ENCODE measurements around the gene CELA2B. TPM values are rescaled to one million over a fixed set of nuclear protein-coding genes. Genes with fewer than 3 reads are reported as not detected.
"Not testable (repeated sequence)": the region's sequence is repeated elsewhere in the genome, so short reads cannot be mapped to it uniquely, and the experiment has no call there.

The CELA2B gene
- polyA plus RNA-seq, 3 donors: not detected

DNA sequence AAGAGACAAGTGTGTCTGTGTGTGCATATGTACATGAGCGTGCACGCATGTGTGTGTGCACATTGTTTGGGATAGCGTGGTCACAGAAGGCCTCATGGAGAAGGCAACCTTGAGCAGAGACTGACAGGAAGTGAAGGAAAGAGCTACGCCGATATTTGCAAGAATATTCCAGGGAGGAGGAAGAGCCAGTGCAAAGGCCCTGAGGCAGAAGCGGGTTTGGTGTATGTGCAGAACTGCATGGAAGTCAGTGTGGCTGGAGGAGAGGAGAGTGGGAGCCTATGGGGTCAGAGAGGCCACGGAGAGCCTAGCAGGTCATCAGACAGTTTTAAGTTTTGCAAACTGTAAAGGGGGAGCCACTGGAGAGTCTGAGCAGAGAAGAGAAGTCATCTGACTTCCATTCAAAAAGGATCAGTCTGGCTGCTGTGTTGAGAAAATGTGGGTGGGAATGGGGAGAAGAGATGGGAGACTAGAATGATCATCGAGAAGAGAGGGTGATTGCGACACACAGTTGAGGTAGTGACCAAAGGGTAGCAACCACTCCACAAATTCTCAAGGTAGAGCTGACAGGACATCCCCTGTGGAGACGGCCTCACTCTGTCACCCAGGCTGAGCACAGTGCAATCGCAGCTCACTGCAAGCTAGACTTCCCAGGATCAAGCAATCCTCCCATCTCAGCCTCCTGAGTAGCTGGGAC is 3.9 kb downstream of the CELA2B start:
- Histone ChIP-seq H3K36me3 (replicated peaks in 1 of 2; ENCODE audit: control insufficient read depth in 1 of 2, insufficient read depth in 2 of 2, low read length in 2 of 2) (no peaks in the 10 kb centered on the region), H3K79me2 (ENCODE audit: insufficient read depth, low read length) (no peaks in the 10 kb centered on the region), H4K20me1 (ENCODE audit: insufficient read depth, low read length) (no peaks in the 10 kb centered on the region), H3K27ac (ENCODE audit: low read depth in 1 of 2, low read length in 2 of 2) (no peak overlapping the region), H3K27me3 (ENCODE audit: control insufficient read depth in 2 of 2, insufficient read depth in 2 of 2, low read length in 2 of 2) (no peaks in the 10 kb centered on the region), H2AFZ (ENCODE audit: insufficient read depth, low read depth, low read length, poor library complexity, severe bottlenecking) (no peak overlapping the region), H3K4me3 (replicated peaks in 1 of 3; ENCODE audit: low read depth in 2 of 3, low read length in 3 of 3) (no peak overlapping the region), H3K4me1 (ENCODE audit: control insufficient read depth in 1 of 2, insufficient read depth in 2 of 2, low read length in 2 of 2) (no peaks in the 10 kb centered on the region), H3K9me3 (replicated peaks in 1 of 2; ENCODE audit: control insufficient read depth in 1 of 2, insufficient read depth in 1 of 2, low read length in 2 of 2) (no peaks in the 10 kb centered on the region), H3K4me2 (replicated peaks; ENCODE audit: extremely low read depth, low read length, poor library complexity, severe bottlenecking) (no peak overlapping the region), H3K9ac (ENCODE audit: insufficient read depth, low read length, poor library complexity, severe bottlenecking) (no peak overlapping the region)
- intact Hi-C loops (cut with micrococcal nuclease): no loop called here
- Mint-ChIP-seq H3K9me3 (peaks cover 0 to 4% (median 0%) of the 10 kb centered on the region in 7 donors), H3K4me3 (no peak overlapping the region), H3K27ac (peak overlapping the region in 2 of 7 donors; percentile 56 to 58), H3K36me3 (no peaks in the 10 kb centered on the region), H3K4me1 (peaks cover 2% of the 10 kb centered on the region), H3K27me3 (ENCODE audit: low read depth in 3 of 3) (peaks cover 0 to 4% (median 1%) of the 10 kb centered on the region in 3 donors)
- DNase-seq: no peak
- TF ChIP-seq, protein P1, sequence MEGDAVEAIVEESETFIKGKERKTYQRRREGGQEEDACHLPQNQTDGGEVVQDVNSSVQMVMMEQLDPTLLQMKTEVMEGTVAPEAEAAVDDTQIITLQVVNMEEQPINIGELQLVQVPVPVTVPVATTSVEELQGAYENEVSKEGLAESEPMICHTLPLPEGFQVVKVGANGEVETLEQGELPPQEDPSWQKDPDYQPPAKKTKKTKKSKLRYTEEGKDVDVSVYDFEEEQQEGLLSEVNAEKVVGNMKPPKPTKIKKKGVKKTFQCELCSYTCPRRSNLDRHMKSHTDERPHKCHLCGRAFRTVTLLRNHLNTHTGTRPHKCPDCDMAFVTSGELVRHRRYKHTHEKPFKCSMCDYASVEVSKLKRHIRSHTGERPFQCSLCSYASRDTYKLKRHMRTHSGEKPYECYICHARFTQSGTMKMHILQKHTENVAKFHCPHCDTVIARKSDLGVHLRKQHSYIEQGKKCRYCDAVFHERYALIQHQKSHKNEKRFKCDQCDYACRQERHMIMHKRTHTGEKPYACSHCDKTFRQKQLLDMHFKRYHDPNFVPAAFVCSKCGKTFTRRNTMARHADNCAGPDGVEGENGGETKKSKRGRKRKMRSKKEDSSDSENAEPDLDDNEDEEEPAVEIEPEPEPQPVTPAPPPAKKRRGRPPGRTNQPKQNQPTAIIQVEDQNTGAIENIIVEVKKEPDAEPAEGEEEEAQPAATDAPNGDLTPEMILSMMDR (IDR thresholded peaks at IDR 0.05): no peak
- 95% methylated on average over 8 of the region's 11 CpGs for WGBS (ENCODE audit: insufficient coverage)

DNA sequence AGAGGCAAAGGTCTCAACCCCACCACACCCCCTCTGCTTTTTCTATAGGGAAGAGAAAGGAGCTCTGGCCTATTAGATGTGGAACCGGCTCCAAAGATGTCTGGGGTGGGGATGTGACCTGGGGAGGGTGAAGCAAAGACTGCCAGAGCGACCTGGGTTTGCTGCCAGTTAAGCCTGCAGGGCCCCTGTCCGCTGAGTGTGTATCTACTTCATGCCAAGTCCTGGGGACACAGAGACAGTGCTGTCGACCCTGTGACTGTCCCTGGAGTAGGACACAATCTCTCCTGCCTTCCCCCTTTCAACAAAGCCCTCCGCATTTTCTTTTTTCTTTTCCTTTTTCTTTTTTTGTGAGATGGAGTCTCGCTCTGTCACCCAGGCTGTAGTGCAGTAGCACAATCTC is 6.6 kb downstream of the CELA2B start:
- H3K27me3 ChIP-seq (ENCODE audit: control insufficient read depth in 2 of 2, insufficient read depth in 2 of 2, low read length in 2 of 2); H3K9me3 ChIP-seq (replicated peaks in 1 of 2; ENCODE audit: control insufficient read depth in 1 of 2, insufficient read depth in 1 of 2, low read length in 2 of 2); H3K9me3 Mint-ChIP-seq; H3K4me3 ChIP-seq (replicated peaks in 1 of 3; ENCODE audit: low read depth in 2 of 3, low read length in 3 of 3); H3K27me3 Mint-ChIP-seq (ENCODE audit: low read depth in 3 of 3); H3K4me1 ChIP-seq (ENCODE audit: control insufficient read depth in 1 of 2, insufficient read depth in 2 of 2, low read length in 2 of 2); H4K20me1 ChIP-seq (ENCODE audit: insufficient read depth, low read length); H3K4me1 Mint-ChIP-seq; DNase-seq; H3K9ac ChIP-seq (ENCODE audit: insufficient read depth, low read length, poor library complexity, severe bottlenecking); H3K36me3 ChIP-seq (replicated peaks in 1 of 2; ENCODE audit: control insufficient read depth in 1 of 2, insufficient read depth in 2 of 2, low read length in 2 of 2); H3K27ac ChIP-seq (ENCODE audit: low read depth in 1 of 2, low read length in 2 of 2); H3K4me2 ChIP-seq (replicated peaks; ENCODE audit: extremely low read depth, low read length, poor library complexity, severe bottlenecking); H3K79me2 ChIP-seq (ENCODE audit: insufficient read depth, low read length); H3K4me3 Mint-ChIP-seq; intact Hi-C loops (cut with micrococcal nuclease); H2AFZ ChIP-seq (ENCODE audit: insufficient read depth, low read depth, low read length, poor library complexity, severe bottlenecking): not testable (repeated sequence)
- 92% methylated on average over 2 of the region's 6 CpGs for WGBS (ENCODE audit: insufficient coverage)
- H3K27ac Mint-ChIP-seq: peak overlapping the region in 1 of 7 donors; percentile 68
- peaks cover 8 to 12% of the 10 kb centered on the region in 2 donors for H3K36me3 Mint-ChIP-seq

DNA sequence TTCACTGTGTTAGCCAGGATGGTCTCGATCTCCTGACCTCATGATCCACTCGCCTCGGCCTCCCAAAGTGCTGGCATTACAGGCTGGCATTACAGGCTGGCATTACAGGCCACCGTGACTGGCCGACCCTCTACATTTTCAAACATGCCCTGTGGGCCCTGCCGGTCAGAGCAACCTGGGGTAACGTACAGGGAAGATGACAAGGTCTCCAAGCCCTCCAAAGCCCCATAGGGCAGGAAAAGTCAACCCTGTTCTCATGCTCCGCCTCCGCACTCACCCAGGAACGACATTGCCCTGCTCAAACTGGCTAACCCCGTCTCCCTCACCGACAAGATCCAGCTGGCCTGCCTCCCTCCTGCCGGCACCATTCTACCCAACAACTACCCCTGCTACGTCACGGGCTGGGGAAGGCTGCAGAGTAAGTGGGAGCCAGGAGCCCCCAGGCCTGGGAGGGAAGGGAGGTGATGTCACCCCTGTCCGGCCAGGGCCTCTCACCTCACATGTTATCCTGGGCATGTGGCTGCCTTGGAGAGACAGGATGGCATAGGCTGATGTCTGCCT is 7.2 kb downstream of the CELA2B start:
- H3K9ac ChIP-seq (ENCODE audit: insufficient read depth, low read length, poor library complexity, severe bottlenecking); H3K4me1 Mint-ChIP-seq; DNase-seq; H3K27me3 ChIP-seq (ENCODE audit: control insufficient read depth in 2 of 2, insufficient read depth in 2 of 2, low read length in 2 of 2); H3K4me3 Mint-ChIP-seq; H3K9me3 ChIP-seq (replicated peaks in 1 of 2; ENCODE audit: control insufficient read depth in 1 of 2, insufficient read depth in 1 of 2, low read length in 2 of 2); H2AFZ ChIP-seq (ENCODE audit: insufficient read depth, low read depth, low read length, poor library complexity, severe bottlenecking); H3K79me2 ChIP-seq (ENCODE audit: insufficient read depth, low read length); intact Hi-C loops (cut with micrococcal nuclease); H3K9me3 Mint-ChIP-seq; H3K4me3 ChIP-seq (replicated peaks in 1 of 3; ENCODE audit: low read depth in 2 of 3, low read length in 3 of 3); H3K4me1 ChIP-seq (ENCODE audit: control insufficient read depth in 1 of 2, insufficient read depth in 2 of 2, low read length in 2 of 2); H3K27ac ChIP-seq (ENCODE audit: low read depth in 1 of 2, low read length in 2 of 2); H4K20me1 ChIP-seq (ENCODE audit: insufficient read depth, low read length); H3K36me3 ChIP-seq (replicated peaks in 1 of 2; ENCODE audit: control insufficient read depth in 1 of 2, insufficient read depth in 2 of 2, low read length in 2 of 2); H3K27me3 Mint-ChIP-seq (ENCODE audit: low read depth in 3 of 3); H3K4me2 ChIP-seq (replicated peaks; ENCODE audit: extremely low read depth, low read length, poor library complexity, severe bottlenecking): not testable (repeated sequence)
- Mint-ChIP-seq H3K27ac (peak overlapping the region in 1 of 7 donors; percentile 54), H3K36me3 (peaks cover 8 to 12% of the 10 kb centered on the region in 2 donors)
- 93% methylated on average over 8 of the region's 16 CpGs for WGBS (ENCODE audit: insufficient coverage)
